Tibial nerve (tissue), 4 donors: ENCODE measurements around the gene RAPGEF2.

Experiments
- CTCF ChIP-seq, 5 experiments: fragments of 200-600 bp in 3 of 5; fragments of 450-650 bp in 2 of 5; sonication (generic) in 3 of 5; IDR thresholded peaks; one replicate each; pipeline ENCODE4 v1.5.1; 2016 to 2019; ENCODE audit warnings: antibody characterized with exemption in 5 of 5, mild to moderate bottlenecking in 3 of 5, moderate library complexity in 2 of 5
- EP300 ChIP-seq, 2 donors: sonication (generic); formaldehyde crosslinking; IDR thresholded peaks; one replicate each; pipeline ENCODE4 v1.6.1; 2017; ENCODE audit warnings: antibody characterized with exemption in 2 of 2, mild to moderate bottlenecking in 1 of 2

- TF ChIP-seq CTCF (IDR thresholded peaks at IDR 0.05) (no peak), EP300 (IDR thresholded peaks at IDR 0.05) (no peak)
Observed at GRCh38 chr4:159284733-159285132, 181.9 kb downstream of the RAPGEF2 start.
